ENCODE measurements around the gene ZNF697.

Gene ZNF697

DNA sequence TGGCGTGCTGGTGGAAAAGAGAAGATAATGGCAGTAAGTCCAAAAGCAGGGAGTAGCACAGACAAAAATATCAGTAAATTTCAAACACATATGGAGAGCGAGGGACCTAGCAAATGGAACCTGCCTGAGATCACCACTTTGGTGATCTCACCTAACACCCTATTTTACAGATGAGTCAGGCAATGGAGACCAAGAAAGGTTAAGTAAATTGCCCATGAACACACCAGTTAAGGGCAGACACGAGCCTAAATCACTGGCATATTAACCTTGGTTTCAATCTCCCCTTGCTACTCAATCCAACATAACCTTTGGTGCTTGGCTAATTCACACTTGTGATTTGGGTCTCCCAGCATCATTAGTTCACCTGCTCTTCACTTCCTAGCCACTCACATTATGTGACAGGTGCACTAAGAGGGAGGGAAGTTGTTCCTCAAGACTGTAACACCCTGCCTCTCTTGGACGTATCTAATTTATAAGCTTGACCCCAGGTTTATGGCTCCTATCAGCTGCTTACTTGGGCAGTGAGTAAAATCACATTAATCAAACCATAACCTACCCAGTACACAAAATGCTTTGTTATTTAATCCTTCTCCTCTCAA is 11.5 kb downstream of the ZNF697 start:
- TF ChIP-seq, protein P1, sequence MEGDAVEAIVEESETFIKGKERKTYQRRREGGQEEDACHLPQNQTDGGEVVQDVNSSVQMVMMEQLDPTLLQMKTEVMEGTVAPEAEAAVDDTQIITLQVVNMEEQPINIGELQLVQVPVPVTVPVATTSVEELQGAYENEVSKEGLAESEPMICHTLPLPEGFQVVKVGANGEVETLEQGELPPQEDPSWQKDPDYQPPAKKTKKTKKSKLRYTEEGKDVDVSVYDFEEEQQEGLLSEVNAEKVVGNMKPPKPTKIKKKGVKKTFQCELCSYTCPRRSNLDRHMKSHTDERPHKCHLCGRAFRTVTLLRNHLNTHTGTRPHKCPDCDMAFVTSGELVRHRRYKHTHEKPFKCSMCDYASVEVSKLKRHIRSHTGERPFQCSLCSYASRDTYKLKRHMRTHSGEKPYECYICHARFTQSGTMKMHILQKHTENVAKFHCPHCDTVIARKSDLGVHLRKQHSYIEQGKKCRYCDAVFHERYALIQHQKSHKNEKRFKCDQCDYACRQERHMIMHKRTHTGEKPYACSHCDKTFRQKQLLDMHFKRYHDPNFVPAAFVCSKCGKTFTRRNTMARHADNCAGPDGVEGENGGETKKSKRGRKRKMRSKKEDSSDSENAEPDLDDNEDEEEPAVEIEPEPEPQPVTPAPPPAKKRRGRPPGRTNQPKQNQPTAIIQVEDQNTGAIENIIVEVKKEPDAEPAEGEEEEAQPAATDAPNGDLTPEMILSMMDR (IDR thresholded peaks at IDR 0.05): no peak

DNA sequence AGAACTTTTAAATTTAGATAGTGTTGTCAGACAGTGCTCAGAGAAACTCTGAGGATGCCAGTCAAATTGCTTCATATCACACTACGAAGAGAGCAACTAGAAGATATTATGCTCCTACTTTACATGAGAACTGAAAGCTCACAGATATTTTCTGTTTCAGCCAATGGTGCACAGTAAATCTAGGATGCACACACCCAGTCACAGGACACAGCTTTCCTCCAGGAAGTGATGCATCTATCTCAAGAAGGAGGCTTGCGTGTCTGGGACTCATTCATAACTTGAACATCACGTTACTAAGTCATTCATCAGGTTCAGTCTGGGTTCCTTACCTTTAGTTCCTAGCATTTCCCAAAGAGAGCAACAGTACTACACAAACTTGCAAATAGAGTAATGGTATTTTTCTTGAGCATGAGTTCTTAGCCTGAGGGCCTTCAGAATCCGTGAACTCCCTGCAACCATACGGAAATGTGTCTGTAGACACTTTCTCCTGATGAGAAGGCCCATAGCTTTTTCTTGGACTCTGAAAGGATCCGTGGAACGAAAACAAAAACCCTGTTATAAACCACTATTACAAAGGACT is 12.2 kb downstream of the ZNF697 start:
- TF ChIP-seq, protein P1 (IDR thresholded peaks at IDR 0.05): no peak

DNA sequence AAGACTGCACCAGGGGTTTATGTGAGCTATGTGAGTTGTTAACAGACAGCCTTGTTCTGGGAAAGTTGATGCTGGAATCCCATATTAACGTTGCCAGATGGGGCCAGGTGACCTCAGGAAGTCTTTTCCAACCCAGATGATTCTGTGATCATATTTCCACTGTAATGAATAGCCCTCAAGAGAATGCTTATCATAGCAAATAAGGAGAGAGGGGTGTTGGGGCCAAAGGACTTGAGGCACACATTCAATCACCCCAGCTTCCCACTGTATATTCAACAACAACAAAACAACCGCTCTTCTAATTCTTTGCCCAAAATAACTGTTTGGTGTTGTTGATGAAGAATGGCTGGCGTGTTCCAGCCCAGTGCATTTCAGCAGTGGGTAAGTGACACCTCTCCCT is 14.1 kb downstream of the ZNF697 start:
- TF ChIP-seq, protein P1 (IDR thresholded peaks at IDR 0.05): no peak

DNA sequence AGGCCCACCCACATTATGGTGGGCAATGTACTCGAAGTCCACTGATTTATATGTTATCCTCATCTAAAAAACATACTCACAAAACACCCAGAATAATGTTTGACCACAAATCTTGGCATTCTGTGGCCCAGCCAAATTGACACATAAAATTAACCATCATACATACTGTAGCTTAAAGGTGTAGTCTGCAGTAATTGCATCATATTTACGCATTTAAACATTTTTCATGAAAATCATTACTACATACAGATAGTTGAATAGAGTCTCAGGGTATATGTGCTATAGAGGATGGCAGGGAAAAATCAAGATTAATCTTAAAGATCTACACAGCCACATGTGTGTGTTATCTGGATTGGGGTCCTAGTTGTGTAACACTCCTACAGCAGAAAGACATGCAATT is 14.5 kb downstream of the ZNF697 start:
- TF ChIP-seq, protein P1 (IDR thresholded peaks at IDR 0.05): no peak

DNA sequence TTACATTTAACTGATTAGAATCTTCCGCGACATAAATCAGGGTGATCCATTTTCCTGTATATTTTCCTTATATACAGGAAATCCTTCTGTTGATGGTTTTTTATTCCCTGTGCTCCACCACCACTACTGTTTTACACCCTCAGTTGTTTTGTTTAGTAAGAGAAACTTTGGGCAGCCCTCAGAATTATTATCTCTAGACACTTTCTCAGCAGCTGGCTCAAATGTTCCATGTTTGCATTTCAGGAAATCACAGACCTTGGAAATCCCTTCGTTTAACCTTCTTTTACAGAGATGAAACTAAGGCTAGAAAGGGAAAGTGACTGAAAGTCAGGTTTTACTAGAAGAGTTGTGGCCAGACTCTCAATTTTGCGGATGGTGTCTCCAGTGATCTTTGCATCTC is 15.2 kb downstream of the ZNF697 start:
- TF ChIP-seq, protein P1 (IDR thresholded peaks at IDR 0.05): no peak

DNA sequence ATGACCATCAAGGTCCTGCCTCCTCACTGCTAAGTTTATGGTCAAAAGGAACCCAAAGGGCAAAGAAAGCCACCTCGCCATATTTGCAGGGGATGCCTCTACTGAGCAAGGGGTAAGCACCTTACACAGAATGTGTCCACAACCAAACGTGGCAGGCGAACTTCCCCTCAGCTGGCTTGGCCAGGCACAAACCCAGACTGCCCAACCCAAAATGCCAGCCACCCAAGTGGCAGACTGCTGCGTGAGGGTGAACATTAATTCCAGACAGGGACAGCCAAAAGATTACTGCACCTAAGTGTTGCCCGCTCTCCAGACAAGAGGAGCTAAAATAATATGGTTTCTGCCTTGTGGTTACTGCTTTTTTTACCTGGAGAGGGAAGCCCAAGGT is 16.0 kb downstream of the ZNF697 start:
- TF ChIP-seq, protein P1 (IDR thresholded peaks at IDR 0.05): no peak

DNA sequence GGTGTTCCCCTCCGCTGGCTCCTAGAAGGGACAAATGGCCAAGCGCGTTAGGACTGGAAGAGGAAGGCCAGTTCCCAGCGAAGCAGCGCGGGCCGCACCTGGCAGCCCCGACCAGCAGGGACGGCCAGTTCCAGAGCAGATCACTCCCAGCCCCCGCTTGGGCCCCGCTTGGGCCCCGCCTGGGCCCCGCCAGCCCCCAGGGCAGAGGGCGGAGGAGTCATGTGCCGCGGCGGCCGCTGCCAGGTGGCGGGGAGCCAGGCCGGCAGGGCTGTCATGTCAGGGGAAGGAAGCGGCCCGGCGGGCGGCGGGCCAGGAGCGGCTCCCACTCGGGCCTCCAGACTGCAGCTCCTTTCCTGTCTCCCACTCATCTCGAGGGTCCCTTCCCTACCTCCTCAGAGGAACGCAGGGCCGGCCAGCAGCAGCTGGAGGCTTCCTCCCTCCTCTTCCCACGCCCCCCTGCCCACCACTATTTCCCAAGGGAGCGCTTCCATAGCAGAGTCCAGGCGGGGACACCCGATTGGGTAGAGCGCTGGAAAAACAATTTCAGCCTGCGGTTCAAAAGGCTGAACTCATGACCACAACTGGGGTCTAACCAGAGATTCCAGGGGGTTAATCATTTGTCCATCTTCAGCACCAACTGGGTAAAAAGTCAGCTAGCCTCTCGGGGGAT is 16.5 kb downstream of the ZNF697 start:
- TF ChIP-seq, protein P1 (IDR thresholded peaks at IDR 0.05): no peak

Data from LNCAP (cell line).